ENCODE results near the gene CIART. TPM values are rescaled to one million over a fixed set of nuclear protein-coding genes. Genes with fewer than 3 reads are reported as not detected.

The CIART gene
- total and polyA plus RNA-seq, 2 of the 8 experiments (the other 6 are each of a cell fraction or from before 2014, with no cell fraction given) = 9.6 to 33.3 TPM

DNA sequence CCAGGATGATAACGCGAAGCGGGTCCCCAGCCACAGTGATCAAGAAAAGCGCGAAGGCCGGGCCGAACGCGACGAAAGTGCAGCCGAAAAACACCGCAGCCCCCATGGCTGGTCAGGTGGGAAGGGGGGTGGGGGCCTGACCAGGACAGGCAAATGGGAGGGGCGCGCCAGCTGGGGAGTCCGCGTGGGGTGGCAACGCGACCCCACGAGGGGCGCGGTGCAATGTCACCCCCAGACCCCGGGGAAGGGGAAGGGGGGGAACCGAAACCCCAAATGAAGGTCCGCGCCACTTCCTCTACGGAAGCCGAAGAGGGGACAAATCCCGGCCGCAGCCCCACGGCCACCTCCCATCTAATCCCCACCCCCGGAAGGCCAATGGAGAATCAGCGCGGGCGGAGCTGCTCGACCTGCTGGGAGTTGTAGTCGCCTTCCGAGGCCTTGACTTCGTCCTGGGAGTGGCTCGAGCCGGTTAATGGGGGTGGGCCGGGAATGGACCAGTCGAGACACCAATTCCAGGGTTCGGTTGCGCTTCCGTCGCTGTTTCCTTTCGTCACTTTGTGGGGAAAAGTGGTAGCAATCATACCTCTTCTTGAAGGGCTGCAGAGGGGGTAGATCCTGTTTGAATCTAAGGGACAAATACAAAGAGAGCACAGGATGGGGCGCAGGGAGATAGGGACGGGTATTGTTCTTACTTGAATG, 13.5 kb upstream of the CIART start, which contains the start of gene APH1A:
TSS of gene APH1A (minus strand) at position 312 of the 699 bp plus-strand sequence. CDS start at position 106, 206 bp downstream.
- POLR2A ChIA-PET (ENCODE audit: partially characterized antibody) = interaction anchor here (0.6 to 25.2 kb wide), 15 partner anchors 11 to 247 kb away, joined by 3 to 535 read pairs (median 4); partner anchors contain the start of genes ANP32E, CA14, CIART and RPRD2
- Histone ChIP-seq H4K8ac (ENCODE audit: extremely low read depth, insufficient read depth, low read length) (peak within 1 kb of the TSS; percentile 73; the same call in 1 of the 2 replicates), H3K56ac (replicated peaks; ENCODE audit: insufficient read length, low read depth, low read length) (peak within 1 kb of the TSS; percentile 47), H2BK5ac (ENCODE audit: low read depth, low read length) (peak within 1 kb of the TSS; percentile 80), H2AFZ (ENCODE audit: low read length) (no peak within 1 kb of the TSS), H3K23ac (ENCODE audit: insufficient read length) (no peak within 1 kb of the TSS), H3K14ac (ENCODE audit: insufficient read length) (no peak within 1 kb of the TSS), H4K5ac (ENCODE audit: insufficient read length, low read depth, low read length) (peak within 1 kb of the TSS; percentile 79), H3K4me1 (replicated peaks in 1 of 4; ENCODE audit: control insufficient read depth in 3 of 4, insufficient read depth in 4 of 4, low read length in 3 of 4) (peaks cover 8 to 13% (median 10%) of the 10 kb centered on the region in 4 experiments; a peak in 6 of 7 replicates), H3K4ac (replicated peaks; ENCODE audit: insufficient read length, low read depth, low read length) (peak within 1 kb of the TSS; percentile 83), H2BK120ac (replicated peaks; ENCODE audit: low read depth, low read length) (no peak within 1 kb of the TSS), H2BK15ac (ENCODE audit: low read length) (no peak within 1 kb of the TSS; the same call in 1 of the 2 replicates), H3K27me3 (replicated peaks in 1 of 4; ENCODE audit: control insufficient read depth in 3 of 4, extremely low read depth in 1 of 4, insufficient read depth in 3 of 4, low read length in 3 of 4) (no peaks in the 10 kb centered on the region), H3K4me3 (ENCODE audit: extremely low read depth in 1 of 4, insufficient read depth in 2 of 4, low read depth in 3 of 4, low read length in 4 of 4) (peak within 1 kb of the TSS; percentile 81 to 99 (median 96)), H3K36me3 (ENCODE audit: control insufficient read depth in 2 of 4, insufficient read depth in 4 of 4, low read length in 3 of 4) (peaks cover 14 to 33% (median 26%) of the 10 kb centered on the region in 4 experiments), H2AK5ac (ENCODE audit: low read depth, low read length) (peak within 1 kb of the TSS; percentile 72; the same call in 1 of the 2 replicates), H2BK12ac (ENCODE audit: low read depth, low read length) (peak within 1 kb of the TSS; percentile 61), H3K9ac (replicated peaks in 1 of 4; ENCODE audit: extremely low read depth in 1 of 4, low read depth in 3 of 4, low read length in 3 of 4) (peak within 1 kb of the TSS; percentile 56 to 89 (median 84)), H4K20me1 (replicated peaks in 1 of 2; ENCODE audit: control insufficient read depth in 1 of 2, insufficient read depth in 2 of 2, low read length in 2 of 2) (peaks cover 3 to 4% of the 10 kb centered on the region in 2 experiments), H3K4me2 (ENCODE audit: insufficient read depth in 1 of 2, low read depth in 2 of 2, low read length in 2 of 2) (peak within 1 kb of the TSS; percentile 95 to 100), H3K18ac (ENCODE audit: extremely low read depth, low read length) (peak within 1 kb of the TSS; percentile 51; the same call in 1 of the 2 replicates), H3K79me2 (ENCODE audit: control insufficient read depth in 1 of 2, insufficient read depth in 2 of 2, low read length in 2 of 2) (peaks cover 8 to 20% of the 10 kb centered on the region in 2 experiments; a peak in 3 of 4 replicates), H3K79me1 (ENCODE audit: low read depth, low read length) (peaks cover 11% of the 10 kb centered on the region; the same call in 1 of the 2 replicates), H3K27ac (ENCODE audit: low read depth, low read length) (peak within 1 kb of the TSS; percentile 69), H3K23me2 (ENCODE audit: low read depth, low read length) (peaks cover 10% of the 10 kb centered on the region), H4K91ac (replicated peaks; ENCODE audit: insufficient read length, low read length) (peak within 1 kb of the TSS; percentile 58), H3K9me3 (ENCODE audit: insufficient read depth in 2 of 2, low read depth in 1 of 2, low read length in 1 of 2) (no peaks in the 10 kb centered on the region), H2BK20ac (ENCODE audit: low read length) (0 out of 2 replicates have a peak within 1 kb of the TSS, but pooled peaks have one; percentile 82)
- FAIRE-seq (peak; percentile 65), DNase-seq (ENCODE audit: low read depth in 1 of 2, low spot score in 2 of 2) (peak; percentile 92 to 95)
- CTCF ChIA-PET (ENCODE audit: partially characterized antibody) = interaction anchor here (1.1 to 16.5 kb wide), 3 partner anchors 13 to 30 kb away, joined by 4 to 326 read pairs (median 43); partner anchors contain the start of genes CA14 and CIART
- WGBS, 2 experiments (ENCODE audit: extremely low coverage in 1 of 2, insufficient coverage in 1 of 2, insufficient read length in 1 of 2, insufficient replicate concordance in 2 of 2, low coverage in 1 of 2, low lambda C conversion rate in 2 of 2, missing lambda C conversion rate in 1 of 2) = 1% methylated on average over 38 of the region's 49 CpGs; no CpG with 5 or more reads in 1 of the 2 experiments
- TF ChIP-seq, protein P1, sequence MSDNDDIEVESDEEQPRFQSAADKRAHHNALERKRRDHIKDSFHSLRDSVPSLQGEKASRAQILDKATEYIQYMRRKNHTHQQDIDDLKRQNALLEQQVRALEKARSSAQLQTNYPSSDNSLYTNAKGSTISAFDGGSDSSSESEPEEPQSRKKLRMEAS (IDR thresholded peaks at IDR 0.05) = no peak
- TF ChIP-seq JUN (IDR thresholded peaks at IDR 0.05; ENCODE audit: low read depth, low read length) = no peak
- TF ChIP-seq, protein P2, sequence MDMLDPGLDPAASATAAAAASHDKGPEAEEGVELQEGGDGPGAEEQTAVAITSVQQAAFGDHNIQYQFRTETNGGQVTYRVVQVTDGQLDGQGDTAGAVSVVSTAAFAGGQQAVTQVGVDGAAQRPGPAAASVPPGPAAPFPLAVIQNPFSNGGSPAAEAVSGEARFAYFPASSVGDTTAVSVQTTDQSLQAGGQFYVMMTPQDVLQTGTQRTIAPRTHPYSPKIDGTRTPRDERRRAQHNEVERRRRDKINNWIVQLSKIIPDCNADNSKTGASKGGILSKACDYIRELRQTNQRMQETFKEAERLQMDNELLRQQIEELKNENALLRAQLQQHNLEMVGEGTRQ (IDR thresholded peaks at IDR 0.05; ENCODE audit: low read length) = no peak
- TF ChIP-seq EP300 (IDR thresholded peaks at IDR 0.05; ENCODE audit: borderline replicate concordance in 1 of 2, low read depth in 2 of 2, low read length in 2 of 2) = peak in 1 of 2 experiments; percentile 83; a peak in 1 of 3 replicates
- TF ChIP-seq NRF1 (IDR thresholded peaks at IDR 0.05; ENCODE audit: low read depth, low read length) = no peak
- TF ChIP-seq HDAC6 (IDR thresholded peaks at IDR 0.05; ENCODE audit: low read depth, low read length) = no peak
